ENCODE results near the gene CPB2.

DNA sequence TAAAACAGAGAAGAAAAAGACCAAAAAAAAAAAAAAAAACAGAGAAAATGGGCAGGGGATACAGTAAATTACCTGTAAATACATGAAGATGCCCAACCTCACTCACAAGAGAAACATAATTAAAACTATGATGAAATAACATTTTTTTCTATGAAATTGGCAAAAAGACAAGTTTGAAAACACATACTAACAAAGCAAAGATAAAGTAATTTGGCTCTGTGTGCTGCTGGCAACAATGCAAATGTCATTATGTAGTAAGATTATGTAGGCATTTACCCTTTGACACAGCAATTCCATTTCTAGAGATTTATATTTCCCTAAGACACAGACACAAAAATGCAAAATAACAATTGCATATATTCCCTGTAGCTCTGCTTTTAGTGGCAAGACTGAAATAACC lies 72.5 kb downstream of the CPB2 start:
- TF ChIP-seq CTCF (IDR thresholded peaks at IDR 0.05; ENCODE audit: low read length) (no peak), EZH2 (IDR thresholded peaks at IDR 0.05; ENCODE audit: borderline replicate concordance, low read length) (no peak)

Data from OCI-LY1 (cell line).